H54 (cell line): ENCODE data around the gene ARHGEF40.

Source experiments
- DNase-seq: peaks from one replicate; pipeline ENCODE4 v3.0.0; 2011; ENCODE audit warnings: low spot score, mixed read lengths; ENCODE audit not compliant: insufficient read length
- FAIRE-seq: peaks from 3 replicates; lab custom pipeline; 2011; peaks lifted over from hg19 to GRCh38; lab: Jason Lieb, UNC
- POLR2A ChIP-seq: IDR thresholded peaks from 2 replicates; pipeline ENCODE4 v1.6.1; 2011; ENCODE audit warnings: low read depth, mild to moderate bottlenecking, low read length

ARHGEF40 gene

GRCh38 chr14:21089271-21089670 lies 19.2 kb downstream of the ARHGEF40 start:
- FAIRE-seq (no peak), DNase-seq (no peak)
- no peak for TF ChIP-seq POLR2A

GRCh38 chr14:21089877-21090193 lies 19.7 kb downstream of the ARHGEF40 start:
- no peak for TF ChIP-seq POLR2A
- DNase-seq (no peak), FAIRE-seq (no peak)

- no peak for FAIRE-seq
- TF ChIP-seq POLR2A: no peak
- no peak for DNase-seq
Measured at GRCh38 chr14:21090194-21090939, 20.3 kb downstream of the ARHGEF40 start.

- FAIRE-seq (no peak), DNase-seq (no peak)
- TF ChIP-seq POLR2A: no peak
Measured at GRCh38 chr14:21090940-21091663, 21.0 kb downstream of the ARHGEF40 start.

- TF ChIP-seq POLR2A: no peak
- DNase-seq: no peak
- FAIRE-seq: no peak
Measured at GRCh38 chr14:21091821-21092272, 21.7 kb downstream of the ARHGEF40 start.

- peak; percentile 71 for DNase-seq
- no peak for FAIRE-seq
- TF ChIP-seq POLR2A: no peak
Measured at GRCh38 chr14:21092273-21093011, 22.3 kb downstream of the ARHGEF40 start.

- no peak for FAIRE-seq
- no peak for TF ChIP-seq POLR2A
- DNase-seq: no peak
Measured at GRCh38 chr14:21093018-21093417, 22.9 kb downstream of the ARHGEF40 start.

GRCh38 chr14:21093769-21094681 lies 23.9 kb downstream of the ARHGEF40 start:
- TF ChIP-seq POLR2A: no peak
- FAIRE-seq: no peak
- no peak for DNase-seq

GRCh38 chr14:21095430-21096205 lies 25.5 kb downstream of the ARHGEF40 start:
- TF ChIP-seq POLR2A: no peak
- no peak for DNase-seq
- no peak for FAIRE-seq

GRCh38 chr14:21096438-21096837 lies 26.3 kb downstream of the ARHGEF40 start:
- no peak for TF ChIP-seq POLR2A
- no peak for DNase-seq
- no peak for FAIRE-seq

GRCh38 chr14:21096978-21097635 lies 27.0 kb downstream of the ARHGEF40 start:
- TF ChIP-seq POLR2A: no peak
- FAIRE-seq (no peak), DNase-seq (no peak)

GRCh38 chr14:21097636-21098075 lies 27.6 kb downstream of the ARHGEF40 start:
- no peak for TF ChIP-seq POLR2A
- DNase-seq (no peak), FAIRE-seq (no peak)
